Measurements from ENCODE around the gene PPP6C. TPM values are rescaled to one million over a fixed set of nuclear protein-coding genes. Genes with fewer than 3 reads are reported as not detected.
A peak's percentile ranks its signal among the peaks of the same experiment; 100 is the strongest.
"Not testable (repeated sequence)": the region's sequence is repeated elsewhere in the genome, so short reads cannot be mapped to it uniquely, and the experiment has no call there.

The PPP6C gene
- total RNA-seq (2014; rRNA removed; shearing (Covaris generic)), result 55.0 and 56.8 TPM in 2 replicates

DNA sequence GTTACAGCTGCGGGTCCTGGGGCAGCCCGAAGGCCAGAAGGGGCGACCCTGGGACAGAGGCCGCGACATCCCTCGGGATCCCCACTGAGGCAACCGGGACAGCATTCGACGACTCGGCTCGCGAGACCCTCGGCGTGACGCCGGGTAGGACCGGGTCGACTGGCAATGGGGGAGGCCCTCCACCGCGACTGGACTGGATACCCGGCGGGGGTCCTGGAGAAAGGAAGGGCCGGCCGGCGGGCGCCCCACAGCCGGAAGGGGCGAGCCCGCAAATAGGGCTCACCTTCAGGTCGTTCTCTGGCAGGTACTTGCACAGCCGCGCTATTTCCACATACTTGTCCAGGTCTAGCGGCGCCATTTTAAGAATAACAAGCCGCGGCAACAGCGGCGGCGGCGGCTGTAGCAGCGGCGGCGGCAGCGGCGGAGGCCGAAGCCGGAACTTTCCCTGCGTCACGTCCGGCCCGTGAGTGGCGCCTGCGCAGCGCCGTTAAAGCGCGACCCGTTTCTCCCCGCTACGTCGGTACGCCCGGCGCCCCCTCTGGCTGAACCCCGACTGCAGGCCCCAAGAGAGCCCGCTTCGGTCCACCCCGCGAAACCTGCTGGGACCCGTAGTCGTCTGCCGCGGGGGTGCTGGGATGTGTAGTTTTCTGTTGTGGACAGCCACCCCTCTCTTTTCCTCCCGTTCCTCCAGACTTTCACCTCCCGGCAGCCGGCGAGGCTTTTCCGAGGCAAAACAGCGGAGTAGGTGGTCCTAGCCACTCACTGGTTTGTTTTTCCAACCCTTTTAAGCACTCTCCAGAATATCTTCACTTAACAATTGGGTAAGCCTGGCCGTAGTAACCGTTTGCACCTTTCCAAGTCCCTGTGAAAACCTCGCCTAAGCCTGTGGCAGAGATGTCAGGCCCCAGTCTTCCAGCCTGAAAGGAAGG, at the start of gene PPP6C:
Gene PPP6C, minus strand, starts transcription at position 443 of the 929 bp plus-strand sequence. Its CDS starts 85 bp downstream, at position 358.
- DNase-seq, result peak; percentile 98
- H3K27ac ChIP-seq, result peak within 1 kb of the TSS; percentile 79
- peaks cover 3% of the 10 kb centered on the region; the same call in 1 of the 2 replicates for H3K36me3 ChIP-seq

DNA sequence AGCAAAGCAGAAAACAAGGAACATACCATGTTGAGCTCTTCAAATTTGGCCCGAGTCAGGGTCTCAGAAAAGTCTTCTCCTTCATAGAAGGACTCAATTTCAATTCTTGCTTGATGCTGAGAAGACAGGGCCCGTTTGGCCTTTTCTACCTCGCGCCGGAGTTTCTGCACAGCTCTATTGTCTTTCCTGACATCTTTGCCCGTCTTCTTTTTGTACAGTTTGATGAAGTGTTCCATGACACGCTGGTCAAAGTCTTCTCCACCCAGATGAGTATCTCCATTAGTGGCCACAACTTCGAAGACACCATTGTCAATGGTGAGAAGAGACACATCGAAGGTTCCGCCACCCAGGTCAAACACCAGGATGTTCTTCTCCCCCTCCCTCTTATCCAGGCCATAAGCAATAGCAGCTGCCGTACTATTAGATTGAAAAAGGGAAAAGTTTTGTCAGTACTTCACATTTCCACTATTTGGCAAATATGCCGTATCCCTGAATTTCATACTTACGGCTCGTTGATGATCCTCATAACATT, 49.4 kb upstream of the PPP6C start:
- Histone ChIP-seq H3K9me3 (replicated peaks) (no peaks in the 10 kb centered on the region), H3K4me1 (peaks cover 12% of the 10 kb centered on the region), H3K36me3 (peaks cover 63% of the 10 kb centered on the region), H3K4me3 (peak overlapping the region; percentile 88; the same call in 1 of the 2 replicates), H3K27me3 (no peaks in the 10 kb centered on the region), H3K27ac (no peak overlapping the region)
- no peak for DNase-seq

More for the DNA sequence above, at the start of gene PPP6C:
- Histone ChIP-seq H3K4me3 (peak within 1 kb of the TSS; percentile 99), H3K9me3 (replicated peaks) (no peaks in the 10 kb centered on the region), H3K27me3 (no peaks in the 10 kb centered on the region), H3K4me1 (0 out of 2 replicates have a peak, but pooled peaks cover 2% of the 10 kb centered on the region)

DNA sequence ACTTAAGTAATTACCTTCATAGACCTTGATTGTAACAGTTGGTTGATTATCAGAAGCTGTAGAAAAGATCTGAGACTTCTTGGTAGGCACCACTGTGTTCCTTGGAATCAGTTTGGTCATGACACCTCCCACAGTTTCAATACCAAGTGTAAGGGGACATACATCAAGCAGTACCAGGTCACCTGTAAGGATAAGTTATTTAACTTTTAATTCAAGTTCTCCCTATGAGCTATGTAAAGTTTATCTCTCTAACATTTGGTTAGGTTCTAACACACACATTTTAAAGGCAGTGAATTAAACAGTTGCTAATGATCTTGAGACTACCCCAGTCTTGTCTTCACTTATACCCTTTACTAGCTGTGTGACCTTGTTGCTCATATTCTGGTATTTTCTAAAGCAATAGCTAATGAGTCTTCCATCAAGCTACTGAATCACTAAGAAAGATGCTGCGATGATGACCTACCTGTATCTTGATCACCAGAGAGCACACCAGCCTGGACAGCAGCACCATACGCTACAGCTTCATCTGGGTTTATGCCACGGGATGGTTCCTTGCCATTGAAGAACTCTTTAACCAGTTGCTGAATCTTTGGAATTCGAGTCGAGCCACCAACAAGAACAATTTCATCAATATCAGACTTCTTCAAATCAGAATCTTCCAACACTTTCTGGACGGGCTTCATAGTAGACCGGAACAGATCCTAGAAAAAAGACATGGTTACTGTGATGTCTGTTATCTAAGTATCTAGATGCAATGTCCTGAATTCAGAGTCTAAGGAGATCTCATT, 48.7 kb upstream of the PPP6C start:
- H3K36me3 ChIP-seq, result peaks cover 69% of the 10 kb centered on the region
- no peaks in the 10 kb centered on the region for H3K9me3 ChIP-seq (replicated peaks)

DNA sequence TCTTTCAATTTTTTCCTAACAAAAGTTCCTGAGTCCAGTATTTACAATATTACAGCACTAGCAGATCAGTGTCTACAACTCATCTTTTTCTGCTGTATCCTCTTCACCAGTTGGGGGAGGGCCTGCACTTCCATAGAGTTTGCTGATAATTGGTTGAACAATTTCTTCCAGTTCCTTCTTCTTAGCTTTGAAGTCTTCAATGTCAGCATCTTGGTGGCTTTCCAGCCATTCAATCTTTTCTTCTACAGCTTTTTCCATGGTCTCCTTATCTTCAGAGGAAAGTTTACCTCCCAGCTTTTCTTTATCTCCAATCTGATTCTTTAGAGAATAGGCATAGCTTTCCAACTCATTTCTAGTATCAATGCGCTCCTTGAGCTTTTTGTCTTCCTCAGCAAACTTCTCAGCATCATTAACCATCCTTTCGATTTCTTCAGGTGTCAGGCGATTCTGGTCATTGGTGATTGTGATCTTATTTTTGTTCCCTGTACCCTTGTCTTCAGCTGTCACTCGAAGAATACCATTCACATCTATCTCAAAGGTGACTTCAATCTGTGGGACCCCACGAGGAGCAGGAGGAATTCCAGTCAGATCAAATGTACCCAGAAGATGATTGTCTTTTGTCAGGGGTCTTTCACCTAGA, 47.0 kb upstream of the PPP6C start:
- not testable (repeated sequence) for H3K9me3 ChIP-seq (replicated peaks); DNase-seq; H3K4me3 ChIP-seq; H3K27ac ChIP-seq; H3K27me3 ChIP-seq
- peaks cover 77% of the 10 kb centered on the region for H3K36me3 ChIP-seq
- H3K4me1 ChIP-seq, result peaks cover 12% of the 10 kb centered on the region

More for the DNA sequence above, 48.7 kb upstream of the PPP6C start:
- no peak overlapping the region for H3K27ac ChIP-seq
- H3K27me3 ChIP-seq, result no peaks in the 10 kb centered on the region
- H3K4me3 ChIP-seq, result no peak overlapping the region
- DNase-seq, result no peak
- H3K4me1 ChIP-seq, result peaks cover 12% of the 10 kb centered on the region

DNA sequence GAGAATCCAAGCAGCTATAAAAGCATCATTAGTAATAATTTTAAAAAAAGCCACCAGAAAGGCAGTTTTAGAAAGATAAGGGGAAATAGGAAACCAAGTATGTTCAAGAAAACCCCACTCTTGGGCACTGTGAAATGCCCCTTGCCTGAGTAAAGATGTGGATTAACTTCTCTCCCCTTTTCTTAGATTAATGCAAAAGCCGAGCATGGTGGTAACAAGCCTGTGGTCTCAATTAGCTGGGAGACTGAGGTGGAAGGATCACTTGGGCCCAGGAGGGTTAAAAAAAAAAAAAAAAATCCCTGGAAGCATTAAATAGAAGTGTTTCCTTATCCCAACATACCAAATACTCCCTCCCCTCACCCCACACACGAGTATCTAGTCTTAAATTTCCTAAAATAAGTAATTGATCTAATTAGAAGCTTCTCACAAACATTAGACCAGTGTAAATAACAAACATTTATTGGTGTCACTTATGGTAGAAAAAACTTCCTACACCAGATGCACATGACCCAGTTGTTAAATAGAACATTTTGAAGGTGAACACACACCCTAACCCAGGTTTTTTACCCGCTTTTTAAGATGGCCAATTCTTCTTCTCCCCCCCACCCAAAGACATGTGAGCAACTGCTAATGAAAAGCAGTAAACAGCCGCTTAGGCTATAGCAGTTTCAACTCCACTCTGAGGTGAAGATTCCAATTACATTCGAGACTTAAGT, 46.4 kb upstream of the PPP6C start:
- Histone ChIP-seq H3K9me3 (replicated peaks) (no peaks in the 10 kb centered on the region), H3K27ac (no peak overlapping the region), H3K4me3 (no peak overlapping the region), H3K27me3 (no peaks in the 10 kb centered on the region), H3K4me1 (peaks cover 12% of the 10 kb centered on the region), H3K36me3 (peaks cover 77% of the 10 kb centered on the region)
- no peak for DNase-seq

DNA sequence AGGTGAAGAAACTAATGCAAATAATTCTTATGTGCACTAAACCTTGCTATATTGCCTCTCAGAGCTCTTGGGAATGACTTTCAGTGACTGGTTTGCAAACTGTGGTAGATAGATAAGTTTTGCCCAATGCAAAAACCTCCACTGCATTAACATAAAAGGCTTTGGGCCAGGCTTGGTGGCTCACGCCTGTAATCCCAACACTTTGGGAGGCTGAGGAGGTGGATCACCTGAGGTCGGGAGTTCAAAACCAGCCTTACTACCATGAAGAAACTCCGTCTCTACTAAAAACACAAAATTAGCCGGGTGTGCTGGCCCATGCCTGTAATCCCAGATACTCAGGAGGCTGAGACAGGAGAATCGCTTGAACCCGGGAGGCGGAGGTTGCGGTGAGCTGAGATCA, 44.5 kb upstream of the PPP6C start:
- H3K4me1 ChIP-seq; H3K4me3 ChIP-seq; H3K9me3 ChIP-seq (replicated peaks); H3K27me3 ChIP-seq; H3K27ac ChIP-seq; DNase-seq: not testable (repeated sequence)
- peaks cover 63% of the 10 kb centered on the region for H3K36me3 ChIP-seq

DNA sequence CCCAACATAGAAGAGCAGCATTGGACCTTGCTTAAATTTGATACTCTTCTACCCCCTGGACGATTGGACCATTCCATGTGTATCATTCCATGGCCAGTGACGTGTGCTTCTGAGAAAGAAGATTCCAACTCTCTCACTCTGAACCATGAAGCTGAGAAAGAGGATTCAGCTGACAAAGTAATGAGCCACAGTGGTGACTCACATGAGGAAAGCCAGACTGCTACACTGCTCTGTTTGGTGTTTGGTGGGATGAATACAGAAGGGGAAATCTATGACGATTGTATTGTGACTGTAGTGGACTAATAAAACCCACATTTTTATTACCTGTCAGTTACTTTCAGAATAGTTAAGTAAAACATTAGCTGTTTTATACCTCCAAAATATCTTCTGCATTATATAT, 44.1 kb upstream of the PPP6C start:
- DNase-seq, result no peak
- no peaks in the 10 kb centered on the region for H3K9me3 ChIP-seq (replicated peaks)
- H3K36me3 ChIP-seq, result peaks cover 59% of the 10 kb centered on the region
- H3K27ac ChIP-seq, result no peak overlapping the region
- H3K4me1 ChIP-seq, result peaks cover 6% of the 10 kb centered on the region; the same call in 1 of the 2 replicates
- H3K27me3 ChIP-seq, result no peaks in the 10 kb centered on the region
- no peak overlapping the region for H3K4me3 ChIP-seq

DNA sequence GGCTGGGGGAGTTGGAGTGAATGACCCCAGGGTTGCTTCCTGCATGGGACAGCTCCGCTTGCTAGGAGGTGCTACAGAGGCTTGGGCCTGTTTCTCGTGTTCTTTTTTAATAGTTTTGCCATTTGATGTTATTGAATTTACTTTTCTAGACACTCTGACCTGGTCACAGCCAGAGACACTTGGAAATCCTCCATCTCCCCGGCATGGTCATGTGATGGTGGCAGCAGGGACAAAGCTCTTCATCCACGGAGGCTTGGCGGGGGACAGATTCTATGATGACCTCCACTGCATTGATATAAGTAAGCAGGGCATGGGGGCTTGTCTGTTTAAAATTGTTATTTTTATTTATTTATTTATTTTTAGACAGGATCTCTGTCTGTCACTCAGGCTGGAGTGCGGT, 38.2 kb upstream of the PPP6C start:
- H3K27ac ChIP-seq, result no peak overlapping the region
- DNase-seq, result no peak
- H3K4me1 ChIP-seq, result no peaks in the 10 kb centered on the region
- H3K36me3 ChIP-seq, result peaks cover 17% of the 10 kb centered on the region
- no peaks in the 10 kb centered on the region for H3K27me3 ChIP-seq
- no peaks in the 10 kb centered on the region for H3K9me3 ChIP-seq (replicated peaks)
- H3K4me3 ChIP-seq, result no peak overlapping the region

DNA sequence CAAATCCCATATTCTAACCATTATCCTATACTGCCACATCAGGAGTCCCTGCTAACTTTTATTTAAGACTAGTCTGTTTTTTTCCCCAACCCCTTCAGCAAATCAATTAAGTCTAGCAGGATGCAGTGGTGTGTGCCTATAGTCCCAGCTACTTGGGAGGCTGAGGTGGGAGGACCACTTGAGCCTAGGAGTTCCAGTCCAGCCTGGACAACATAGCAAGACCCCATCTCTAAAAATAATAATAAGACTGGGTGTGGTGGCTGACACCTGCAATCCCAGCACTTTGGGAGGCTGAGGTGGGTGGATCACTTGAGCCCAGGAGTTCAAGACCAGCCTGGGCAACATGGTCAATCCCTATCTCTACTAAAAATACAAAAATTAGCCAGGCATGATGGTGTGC, 35.3 kb upstream of the PPP6C start:
- not testable (repeated sequence) for DNase-seq; H3K4me3 ChIP-seq; H3K27ac ChIP-seq; H3K9me3 ChIP-seq (replicated peaks); H3K4me1 ChIP-seq; H3K27me3 ChIP-seq
- peaks cover 22% of the 10 kb centered on the region for H3K36me3 ChIP-seq

DNA sequence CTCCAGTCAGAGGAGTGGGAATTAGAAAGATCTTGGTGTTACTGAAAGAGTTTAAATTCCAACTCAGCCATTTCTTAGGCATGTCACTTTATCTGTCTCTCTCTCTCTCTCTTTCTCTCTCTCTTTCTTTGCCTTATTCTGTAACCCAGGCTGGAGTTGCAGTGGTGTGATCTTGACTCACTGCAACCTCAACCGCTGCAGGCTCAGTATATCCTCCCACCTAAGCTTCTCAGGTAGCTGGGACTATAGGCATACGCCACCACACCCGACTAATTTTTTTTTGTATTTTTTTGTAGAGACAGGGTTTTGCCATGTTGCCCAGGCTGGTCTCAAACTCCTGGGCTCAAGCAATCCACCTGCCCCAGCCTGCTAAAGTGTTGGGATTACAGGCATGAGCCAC, 29.0 kb upstream of the PPP6C start:
- DNase-seq, result no peak
- peaks cover 15% of the 10 kb centered on the region for H3K36me3 ChIP-seq
- H3K27ac ChIP-seq, result no peak overlapping the region
- no peaks in the 10 kb centered on the region for H3K9me3 ChIP-seq (replicated peaks)
- no peaks in the 10 kb centered on the region for H3K4me1 ChIP-seq
- no peak overlapping the region for H3K4me3 ChIP-seq
- no peaks in the 10 kb centered on the region for H3K27me3 ChIP-seq

DNA sequence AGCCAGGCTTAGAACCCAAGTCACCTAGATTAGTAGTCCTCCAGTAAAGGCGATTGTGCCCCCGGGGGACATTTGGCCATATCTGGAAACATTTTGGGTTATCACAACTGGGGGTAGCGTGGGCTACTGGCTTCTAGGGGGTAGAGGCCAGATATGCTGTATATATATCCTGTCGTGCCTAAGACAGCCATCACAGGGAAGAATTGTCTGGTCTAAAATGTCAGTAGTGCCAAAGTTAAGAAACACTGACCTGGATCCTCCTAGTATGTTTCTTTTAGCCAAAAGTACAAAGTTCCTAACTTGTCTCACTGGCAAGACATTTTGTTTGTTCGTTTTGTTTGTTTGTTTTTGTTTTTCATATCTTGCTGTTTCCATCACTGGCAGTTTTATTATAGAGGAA, 24.6 kb upstream of the PPP6C start:
- Histone ChIP-seq H3K4me1 (no peaks in the 10 kb centered on the region), H3K27ac (no peak overlapping the region), H3K9me3 (replicated peaks) (no peaks in the 10 kb centered on the region), H3K36me3 (peaks cover 7% of the 10 kb centered on the region), H3K4me3 (no peak overlapping the region), H3K27me3 (no peaks in the 10 kb centered on the region)
- DNase-seq, result no peak

DNA sequence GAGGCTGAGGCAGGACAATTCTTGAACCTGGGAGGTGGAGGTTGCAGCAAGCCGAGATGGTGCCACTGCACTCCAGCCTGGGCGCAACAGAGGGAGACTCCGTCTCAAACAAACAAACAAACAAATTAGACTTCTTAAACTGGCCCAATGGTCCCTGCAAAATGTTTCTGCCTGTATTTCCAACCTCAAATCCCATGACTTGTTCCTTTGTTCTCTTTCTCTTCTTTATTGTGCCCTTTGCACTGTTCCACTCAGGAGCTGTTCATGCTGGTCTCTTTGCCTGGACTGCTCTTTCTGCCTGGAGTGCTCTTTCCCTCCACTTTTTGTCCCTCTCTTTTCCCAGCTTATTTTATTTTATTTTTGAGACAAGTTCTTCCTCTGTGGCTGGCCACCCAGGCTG, 14.9 kb upstream of the PPP6C start:
- H3K36me3 ChIP-seq, result peaks cover 14% of the 10 kb centered on the region
- DNase-seq, result no peak
- H3K4me3 ChIP-seq, result no peak overlapping the region
- peaks cover under 1% of the 10 kb centered on the region; the same call in 1 of the 2 replicates for H3K4me1 ChIP-seq
- H3K9me3 ChIP-seq (replicated peaks), result no peaks in the 10 kb centered on the region
- H3K27ac ChIP-seq, result no peak overlapping the region
- no peaks in the 10 kb centered on the region for H3K27me3 ChIP-seq

DNA sequence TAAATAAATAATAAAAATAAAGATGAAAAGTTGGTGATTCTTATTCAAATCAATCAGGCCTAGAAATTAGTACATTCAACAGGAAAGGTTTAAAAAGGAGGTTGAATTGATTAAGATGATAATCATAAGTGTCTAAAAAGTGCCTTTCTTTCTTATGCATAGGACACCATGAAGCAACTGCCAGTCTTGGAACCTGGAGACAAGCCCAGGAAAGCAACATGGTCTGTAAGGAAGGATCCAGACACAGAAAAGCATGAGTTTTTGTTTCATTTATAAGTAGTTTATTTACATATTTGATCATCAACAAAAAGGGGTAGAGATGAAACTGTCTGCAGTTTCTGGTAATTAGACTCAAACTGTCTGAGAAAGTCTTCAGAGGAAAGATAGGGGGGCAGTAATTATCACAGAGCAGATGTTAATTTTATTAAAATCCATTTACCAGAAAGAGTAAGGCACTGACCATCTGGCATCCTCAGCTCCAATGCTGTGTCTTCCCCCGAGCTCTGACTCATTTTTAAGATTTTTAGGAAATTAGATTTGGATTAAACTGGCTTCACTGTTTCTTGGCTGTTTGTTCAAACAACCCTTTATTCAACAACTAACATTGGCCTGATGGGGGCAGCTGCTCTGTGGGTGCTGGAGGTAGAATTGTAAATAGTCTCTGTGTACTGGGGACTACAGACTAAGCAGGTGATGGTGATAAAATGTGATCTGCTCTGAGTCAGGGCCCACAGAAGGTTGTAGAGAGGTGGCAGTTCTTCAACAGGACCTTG, 13.4 kb upstream of the PPP6C start:
- Histone ChIP-seq H3K27me3 (no peaks in the 10 kb centered on the region), H3K27ac (no peak overlapping the region), H3K36me3 (peaks cover 13% of the 10 kb centered on the region; the same call in 1 of the 2 replicates), H3K4me3 (no peak overlapping the region), H3K9me3 (replicated peaks) (no peaks in the 10 kb centered on the region), H3K4me1 (peaks cover 4% of the 10 kb centered on the region; the same call in 1 of the 2 replicates)
- peak in 1 of 2 experiments; percentile 41 for DNase-seq
